ENCODE data around the gene MRPL49. TPM values are rescaled to one million over a fixed set of nuclear protein-coding genes. Genes with fewer than 3 reads are reported as not detected.

The MRPL49 gene
- total and polyA plus RNA-seq, 2 of the 8 experiments (the other 6 are each of a cell fraction or from before 2014, with no cell fraction given): 54.0 to 84.8 TPM

- TF ChIP-seq YY1 (IDR thresholded peaks at IDR 0.05; ENCODE audit: low read depth, low read length) (no peak), BACH1 (IDR thresholded peaks at IDR 0.05; ENCODE audit: low read length) (no peak), HDAC2 (IDR thresholded peaks at IDR 0.05; ENCODE audit: borderline replicate concordance in 1 of 2, low read depth in 2 of 2, low read length in 2 of 2) (no peak), TAF1 (IDR thresholded peaks at IDR 0.05; ENCODE audit: low read depth, low read length) (peak; percentile 83)
Measured at GRCh38 chr11:65111744-65112545, 10.2 kb upstream of the MRPL49 start, which contains the start of gene TM7SF2 (continued).

Data from H1 (cell line).